NCI-H226 (cell line): ENCODE data around the gene CACNA1S.

ENCODE experiments used
- DNase-seq: peaks from one replicate; pipeline ENCODE4 v3.0.0-alpha.2; 2015

CACNA1S gene

DNA sequence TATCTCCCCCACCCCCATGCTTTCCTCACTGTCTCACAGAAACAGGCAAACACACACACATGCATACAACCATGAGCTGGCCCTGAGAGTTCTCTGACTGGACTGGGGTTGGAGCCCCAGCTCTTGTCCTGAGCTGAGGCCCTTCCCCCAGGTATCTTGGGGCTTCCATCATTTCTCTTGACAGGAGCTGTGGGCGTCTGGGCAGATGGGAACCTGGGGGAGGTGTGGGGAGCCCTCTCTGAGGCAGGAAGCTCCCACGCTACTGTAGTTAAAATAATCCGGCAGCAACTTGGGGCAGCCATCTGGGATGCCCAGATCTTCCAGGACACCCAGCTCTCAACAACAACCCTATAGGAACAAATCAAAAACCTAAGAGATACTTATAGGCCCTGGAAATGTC is 86.0 kb downstream of the CACNA1S start:
- no peak for DNase-seq

DNA sequence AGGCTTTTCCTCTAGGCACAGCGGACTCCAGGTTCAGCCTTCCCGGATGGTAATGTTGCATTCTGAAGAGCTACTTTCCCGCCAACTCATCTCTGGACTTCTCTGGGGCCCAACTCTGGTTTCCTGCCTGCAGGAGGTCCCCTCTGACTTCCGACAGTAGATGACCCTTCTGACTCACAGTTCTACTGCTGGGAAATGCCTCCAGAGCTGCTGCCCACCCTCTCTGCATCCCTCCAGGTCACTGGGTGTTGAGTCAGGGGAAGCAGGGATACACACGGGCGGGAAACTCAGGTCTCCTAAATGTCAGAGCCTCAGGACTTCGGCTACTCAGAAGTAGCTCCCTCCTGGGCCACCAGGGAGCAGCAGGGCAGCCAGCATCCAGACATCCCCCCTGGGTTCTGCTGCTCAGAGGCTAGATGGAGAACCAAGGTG is 86.6 kb downstream of the CACNA1S start:
- peak; percentile 52 for DNase-seq

DNA sequence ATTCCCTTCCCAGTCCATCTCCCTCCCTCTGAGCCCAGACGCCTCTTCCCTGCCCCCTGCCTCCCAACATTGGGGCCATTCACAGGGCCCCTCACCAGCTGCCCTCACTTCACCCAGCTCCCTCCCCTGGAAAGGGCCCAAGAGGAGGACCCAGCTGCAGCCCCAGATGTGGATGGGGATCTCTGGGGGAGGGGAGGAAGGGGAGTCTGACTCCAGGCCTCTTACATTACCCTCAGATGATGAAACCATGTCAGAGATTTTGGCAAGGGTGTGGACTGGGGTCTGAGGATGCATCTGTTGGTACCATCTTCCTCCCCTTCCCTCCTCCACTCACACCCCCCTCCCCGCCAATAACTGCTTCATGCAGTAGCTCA is 87.6 kb downstream of the CACNA1S start:
- DNase-seq = no peak

DNA sequence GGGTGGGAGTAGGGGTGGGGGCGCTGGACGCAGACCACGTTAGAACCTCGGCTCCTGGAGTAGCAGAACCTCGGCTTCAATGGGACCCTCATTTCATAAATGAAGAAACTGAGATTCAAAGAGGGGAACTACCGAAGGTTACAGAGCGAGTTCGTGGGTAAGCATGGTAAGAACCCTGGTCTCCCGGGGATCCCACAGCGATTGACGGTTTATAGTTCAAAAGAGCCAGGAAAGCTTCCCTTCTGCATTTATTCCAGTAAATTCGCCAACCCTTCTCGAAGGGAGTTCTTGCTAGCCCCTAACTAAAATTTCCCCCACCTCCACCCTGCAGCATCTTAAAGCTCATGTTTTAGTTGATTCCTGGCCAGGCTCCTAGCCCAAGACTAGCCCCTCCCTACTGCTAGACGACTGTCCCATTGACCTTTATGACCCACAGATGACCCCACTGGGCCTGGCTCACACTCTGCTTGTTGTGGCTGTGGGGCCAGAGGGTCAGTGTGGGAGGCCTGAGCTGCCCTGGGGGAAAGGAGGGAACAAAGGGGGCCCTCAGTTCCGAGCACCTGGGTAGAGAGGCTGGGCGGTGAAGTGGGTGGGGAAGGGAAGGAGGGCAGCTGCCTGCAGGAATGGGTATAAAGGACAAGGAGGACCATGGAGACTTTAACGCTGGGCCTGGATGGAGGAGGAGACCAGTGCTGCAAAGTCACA is 88.2 kb downstream of the CACNA1S start:
- DNase-seq = no peak

DNA sequence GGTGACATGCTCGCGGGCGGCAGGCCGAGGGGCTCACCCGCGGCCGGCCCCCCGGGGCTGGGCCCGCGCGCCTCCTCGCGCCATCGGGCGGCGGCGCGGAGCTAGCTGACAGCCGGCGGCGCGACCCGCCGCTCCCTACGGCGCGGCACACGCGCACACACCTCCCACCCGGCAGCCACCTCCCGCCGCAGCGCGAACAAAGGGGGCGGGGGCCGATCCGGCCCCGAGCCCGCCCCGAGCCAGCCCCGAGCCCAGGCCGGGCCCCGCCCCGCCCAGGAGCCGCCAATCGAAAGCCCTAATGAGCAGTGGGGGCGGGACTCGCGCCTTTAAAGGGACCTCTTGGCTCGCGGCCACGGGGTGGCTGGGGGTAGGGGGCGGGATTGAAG is 88.7 kb downstream of the CACNA1S start, which contains the start of gene KIF21B:
Gene KIF21B (minus strand): TSS at position 198 of the 386 bp plus-strand sequence. CDS start 331 bp downstream, outside the sequence.
- peak; percentile 61 for DNase-seq

DNA sequence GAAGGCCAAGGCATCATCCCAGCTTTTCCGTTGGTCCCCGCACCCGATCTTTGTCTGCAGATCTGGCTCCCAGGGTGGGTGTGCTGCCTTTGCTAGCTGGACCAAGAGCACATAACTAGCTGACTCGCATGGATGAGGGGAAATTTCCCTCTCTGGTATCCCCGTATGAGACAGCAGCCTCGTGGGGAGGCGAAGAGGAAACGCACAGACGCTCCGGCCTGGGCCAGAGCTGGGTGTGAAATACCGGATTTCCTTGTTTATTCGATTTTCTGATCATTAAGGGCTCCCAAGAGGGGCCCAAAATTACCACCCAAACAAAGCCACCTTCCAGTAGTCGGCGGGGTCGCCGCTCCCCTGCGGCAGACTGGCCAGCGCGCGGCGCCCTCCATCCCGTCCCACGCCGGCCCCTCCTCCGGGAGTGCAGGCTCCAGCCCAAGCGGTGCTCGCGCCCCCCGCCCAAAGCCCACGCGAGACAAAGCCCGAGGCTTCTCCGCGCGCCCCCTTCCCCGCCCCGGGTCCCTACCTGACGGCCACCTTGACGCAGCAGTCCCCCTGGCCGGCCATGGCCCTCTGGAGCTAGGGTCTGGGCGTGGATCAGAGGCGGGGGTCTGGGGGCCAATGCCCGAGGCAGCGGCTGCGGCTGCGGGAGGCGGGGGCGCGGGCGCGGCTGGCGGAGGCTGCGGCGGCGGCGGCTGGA is 89.3 kb downstream of the CACNA1S start:
- DNase-seq = no peak

DNA sequence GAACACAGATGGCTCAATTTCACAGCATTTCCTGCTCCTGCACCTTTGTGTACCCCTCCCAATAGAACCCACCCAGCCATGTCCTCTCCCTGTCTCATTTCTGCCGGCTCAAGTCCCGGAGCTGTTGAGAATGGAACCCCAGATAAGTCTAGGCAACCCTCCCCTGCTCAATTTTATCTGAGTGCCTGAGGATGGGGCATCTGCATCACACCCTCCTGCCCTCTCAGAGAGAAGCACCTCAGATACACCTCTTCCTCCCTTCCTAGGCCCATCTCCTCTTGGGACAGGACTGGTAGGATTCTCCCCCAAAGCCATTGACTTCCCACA is 89.8 kb downstream of the CACNA1S start:
- no peak for DNase-seq

DNA sequence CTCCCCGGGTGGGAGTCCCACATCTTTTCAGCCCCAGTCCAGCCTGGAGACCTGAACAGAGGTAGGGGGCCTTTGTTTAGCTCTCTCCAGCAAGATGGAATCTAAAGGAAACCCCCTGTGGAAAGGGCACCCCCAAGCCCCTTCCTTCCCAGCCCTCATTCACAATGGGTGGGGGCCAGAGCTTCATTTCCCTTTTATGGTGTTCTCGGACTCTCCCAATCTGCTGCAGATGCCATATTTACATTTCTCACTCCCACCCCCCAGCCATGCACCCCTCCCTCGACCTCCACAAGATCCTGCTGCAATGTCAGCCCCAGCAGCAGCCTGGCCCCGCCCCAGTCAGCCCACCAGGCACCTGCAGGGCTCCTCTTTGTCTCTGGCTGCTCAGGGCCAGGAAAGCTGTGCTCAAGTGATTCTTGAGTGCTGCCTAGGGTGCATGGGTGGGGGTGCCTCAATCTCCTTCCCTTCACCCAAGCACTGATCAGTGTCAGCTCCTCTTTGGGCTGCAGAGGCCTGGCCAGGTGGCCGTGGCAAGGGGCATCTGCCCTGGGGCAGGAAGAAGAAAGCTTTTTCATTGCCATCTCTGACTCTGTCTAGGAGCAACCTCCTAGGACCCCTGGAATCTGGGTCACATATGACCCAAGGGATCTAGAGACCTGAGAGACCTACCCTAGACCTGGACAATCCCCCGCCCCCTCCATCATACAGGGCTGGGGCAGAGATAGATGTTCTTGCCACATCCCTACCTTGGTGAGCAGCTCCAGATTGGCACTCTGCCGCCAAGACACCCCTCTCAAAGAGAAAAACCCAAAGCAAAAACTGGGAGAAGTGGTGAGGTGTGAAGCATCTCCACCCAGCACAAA is 90.4 kb downstream of the CACNA1S start:
- no peak for DNase-seq

DNA sequence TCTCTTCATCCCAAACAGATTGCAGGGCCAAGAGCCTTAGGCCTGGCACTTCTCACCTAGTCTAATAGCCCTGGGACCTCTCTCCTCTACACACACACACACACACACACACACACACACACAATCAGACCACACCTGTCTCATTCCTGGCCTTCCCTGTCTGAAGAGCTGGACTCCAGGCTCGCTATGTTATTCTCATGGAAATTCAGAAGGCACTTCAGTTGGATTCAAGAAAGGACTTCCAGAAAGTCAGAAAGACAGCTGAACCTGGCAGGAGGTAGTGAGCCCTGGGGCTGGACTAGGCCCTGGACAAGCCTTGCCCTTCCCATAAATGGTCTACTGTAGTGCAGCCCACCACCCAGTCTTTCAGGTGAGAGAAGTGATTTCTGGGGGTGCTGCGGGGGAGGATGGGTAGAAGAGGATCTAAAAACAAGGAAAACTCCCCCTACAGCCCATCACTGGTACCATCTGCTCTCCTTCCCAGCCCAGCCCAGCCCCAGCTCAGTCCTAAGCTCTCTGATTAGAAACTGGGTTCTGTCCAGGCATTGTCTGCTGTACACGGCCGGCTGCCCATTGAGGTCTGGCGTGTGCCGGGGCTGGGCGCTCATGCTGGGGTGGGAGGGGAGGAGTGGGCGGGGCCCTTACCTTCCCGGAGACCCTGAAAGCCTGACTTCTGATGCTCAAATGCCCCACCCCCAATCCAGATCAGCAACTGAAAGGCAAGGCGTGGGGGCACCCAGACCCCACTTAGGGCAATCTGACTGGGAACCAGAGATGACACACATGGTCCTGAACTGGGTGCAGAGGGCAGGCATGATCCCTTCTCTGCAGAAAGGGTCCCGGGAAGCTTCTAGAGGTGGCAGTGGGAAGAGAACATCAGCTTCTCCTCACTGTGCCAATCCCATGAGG is 91.3 kb downstream of the CACNA1S start:
- no peak for DNase-seq

DNA sequence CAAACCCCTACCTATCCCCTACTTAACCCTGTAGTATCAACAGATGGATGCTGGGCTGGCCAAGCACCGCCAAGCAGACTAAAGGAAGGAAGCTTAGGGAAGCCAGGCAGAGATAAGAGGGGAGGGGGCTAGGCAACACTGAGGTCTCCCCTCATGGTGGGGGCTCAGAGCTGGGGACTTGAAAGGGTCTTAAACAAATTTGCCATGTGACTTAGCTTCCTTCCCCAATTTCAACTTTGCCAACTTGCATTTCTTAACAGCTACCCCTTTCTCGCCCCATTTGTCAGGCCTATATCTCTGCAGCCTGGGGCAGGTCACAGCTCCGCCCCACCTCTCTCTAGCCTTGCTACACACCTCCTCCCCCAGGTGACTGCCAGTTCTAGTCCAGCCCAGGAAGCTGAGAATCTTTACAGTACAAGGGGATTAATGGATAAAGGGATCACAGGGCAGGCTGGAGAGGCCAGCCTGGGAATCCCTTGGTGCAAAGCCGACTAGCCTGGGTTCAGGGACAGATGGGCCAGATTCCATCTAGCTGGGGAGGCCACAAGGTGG is 92.1 kb downstream of the CACNA1S start:
- DNase-seq = peak; percentile 54

DNA sequence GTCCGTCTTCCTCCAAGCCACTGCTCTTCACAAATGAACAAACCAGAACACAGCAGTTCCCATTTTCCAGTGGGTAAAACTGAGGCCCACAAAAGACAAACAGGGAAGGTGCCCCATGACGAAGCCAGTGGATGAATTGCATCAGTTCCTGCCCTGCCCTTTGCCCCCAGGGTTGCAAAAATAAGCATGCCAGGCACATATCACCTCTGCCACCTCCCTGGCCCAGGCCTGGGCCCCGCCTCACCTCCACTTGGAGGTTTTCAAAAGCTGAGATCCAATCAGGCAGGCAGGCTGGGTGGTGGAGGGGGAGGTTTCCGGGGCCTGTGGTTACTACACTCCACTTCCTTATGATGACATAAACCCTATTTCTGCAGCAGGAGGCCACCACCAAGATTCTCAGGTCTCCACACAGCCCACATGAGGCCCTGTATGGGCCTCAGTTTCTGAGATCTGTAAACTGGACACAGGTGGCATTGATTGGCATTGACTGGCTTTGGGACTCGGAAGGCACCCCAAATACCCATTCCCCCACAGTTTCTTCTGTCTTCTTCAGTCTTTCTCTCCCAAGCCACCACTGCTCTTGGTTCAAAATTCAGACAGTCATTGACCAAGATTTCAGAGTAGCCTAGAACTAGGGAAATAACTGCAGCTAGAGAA is 92.8 kb downstream of the CACNA1S start:
- DNase-seq = peak; percentile 67

DNA sequence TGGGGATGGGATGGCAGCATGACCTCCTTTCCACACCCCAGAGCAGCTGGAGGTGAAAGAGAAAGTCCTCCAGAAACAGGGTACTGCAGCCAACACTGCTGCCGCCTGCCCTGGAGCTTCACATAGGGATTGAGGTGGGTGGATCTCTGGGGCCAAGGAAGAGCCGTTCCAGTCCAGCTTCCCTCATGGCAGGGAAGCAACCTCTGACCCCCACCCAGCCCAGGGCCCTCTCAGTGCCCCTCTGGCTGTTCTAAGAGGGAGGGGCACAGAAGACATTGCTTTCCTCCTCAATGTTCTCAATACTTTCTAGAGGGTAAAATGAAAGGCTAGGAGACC is 94.4 kb downstream of the CACNA1S start:
- DNase-seq = no peak

DNA sequence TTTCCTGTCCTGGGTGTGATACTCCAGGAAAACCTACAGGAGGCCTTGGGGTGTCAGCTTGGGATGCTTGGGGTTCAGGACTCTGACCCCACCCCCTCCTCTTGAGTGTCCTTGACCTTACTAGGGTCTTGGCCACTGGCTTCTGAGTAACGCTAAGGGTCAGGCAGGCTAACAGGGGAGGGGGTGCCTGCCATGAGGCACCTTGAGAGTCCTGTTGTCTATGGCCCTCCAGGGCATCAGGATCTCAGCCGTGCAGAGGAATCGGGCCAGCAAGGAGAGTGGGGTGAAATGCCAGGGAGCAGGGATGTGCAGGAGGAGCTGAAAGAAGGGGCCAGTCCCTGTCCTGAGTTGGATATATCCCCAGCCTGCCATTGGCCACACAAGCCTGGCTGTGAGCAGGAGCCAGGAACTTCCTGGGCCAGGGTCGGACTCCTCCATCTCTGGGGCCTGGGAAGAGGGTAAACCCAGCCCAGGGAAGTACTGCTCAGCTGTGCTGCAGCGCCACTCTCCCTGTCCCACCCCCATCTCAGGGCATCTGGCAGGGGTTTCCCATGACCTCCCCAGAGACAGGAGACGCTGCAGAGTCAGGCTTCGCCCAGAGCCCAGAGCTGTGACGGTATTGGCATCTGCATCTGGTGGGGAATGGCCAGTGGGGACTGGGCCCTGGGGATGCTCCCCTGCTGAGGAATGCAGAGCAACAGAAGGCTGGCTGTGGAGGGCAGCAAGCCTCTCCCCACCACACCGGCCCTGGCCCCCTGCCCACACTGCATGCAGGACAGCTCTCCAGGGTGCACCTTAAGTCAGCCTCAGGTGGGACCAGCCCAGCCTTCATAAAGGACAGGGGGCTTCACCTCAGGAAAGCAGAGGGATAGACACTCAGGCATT is 95.0 kb downstream of the CACNA1S start:
- DNase-seq = no peak

DNA sequence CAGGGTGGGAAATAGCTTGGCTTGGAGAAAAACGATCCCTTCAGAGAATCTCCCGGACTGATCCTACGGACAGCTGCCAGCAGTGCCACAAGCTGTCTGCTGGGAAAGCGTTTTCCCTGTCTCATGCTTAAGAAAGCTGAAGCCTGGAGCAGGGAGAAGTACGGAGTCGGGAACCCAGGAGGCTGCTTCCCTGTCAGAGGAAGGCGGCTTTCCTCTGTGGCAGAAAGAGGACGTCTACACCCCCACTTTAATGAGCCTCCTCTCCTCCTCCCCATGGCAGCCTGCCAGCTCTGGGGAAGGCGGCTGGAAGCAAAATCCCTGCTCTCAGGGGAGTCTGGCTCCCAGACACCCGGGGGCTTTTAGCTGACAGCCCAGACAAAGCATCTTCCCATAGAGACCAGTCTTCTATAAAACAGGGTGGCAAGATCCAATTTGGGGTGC is 96.0 kb downstream of the CACNA1S start:
- DNase-seq = no peak

DNA sequence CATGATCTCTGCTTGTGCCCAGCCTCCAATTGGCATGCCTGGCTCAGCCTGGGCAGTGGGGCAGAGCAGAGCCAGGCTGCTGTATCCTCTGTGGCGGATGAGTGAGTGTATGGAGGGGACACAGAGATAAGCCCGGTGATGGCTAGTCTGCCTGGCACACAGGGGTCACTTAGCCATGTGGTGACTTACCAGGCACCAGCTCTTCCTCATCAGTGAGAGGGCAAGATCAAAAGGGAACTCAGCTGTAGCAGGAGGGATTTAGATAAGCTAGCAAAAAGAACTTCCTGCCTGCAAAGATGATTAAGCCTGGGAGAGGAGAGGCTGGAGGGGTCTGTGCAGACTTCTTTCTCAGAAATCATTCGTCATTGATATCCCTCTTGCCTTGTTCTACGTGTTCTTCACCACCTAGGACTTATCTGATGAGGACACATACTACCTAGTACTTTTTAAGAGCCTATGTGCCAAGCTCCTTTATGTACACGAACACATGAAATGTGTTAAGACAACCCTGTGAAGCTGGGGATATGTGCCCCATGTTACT is 96.6 kb downstream of the CACNA1S start:
- DNase-seq = no peak

DNA sequence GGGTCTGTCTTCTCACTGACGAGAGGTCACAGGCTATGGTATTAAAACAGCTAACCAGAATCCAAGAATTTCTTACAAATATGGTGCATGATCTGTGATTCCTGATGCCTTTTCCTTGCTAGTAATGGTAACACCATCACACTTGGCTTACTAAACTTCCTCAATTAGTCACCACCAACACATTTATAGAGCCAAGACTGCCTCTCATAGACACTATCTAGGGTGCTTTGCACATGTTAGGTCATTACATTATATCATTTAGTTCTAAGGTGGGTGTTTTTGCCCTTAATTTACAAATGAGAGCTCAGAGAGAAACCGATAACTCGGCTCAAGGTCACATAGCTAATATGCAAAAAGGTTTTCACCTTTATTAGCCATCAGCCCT is 97.4 kb downstream of the CACNA1S start:
- DNase-seq = no peak

DNA sequence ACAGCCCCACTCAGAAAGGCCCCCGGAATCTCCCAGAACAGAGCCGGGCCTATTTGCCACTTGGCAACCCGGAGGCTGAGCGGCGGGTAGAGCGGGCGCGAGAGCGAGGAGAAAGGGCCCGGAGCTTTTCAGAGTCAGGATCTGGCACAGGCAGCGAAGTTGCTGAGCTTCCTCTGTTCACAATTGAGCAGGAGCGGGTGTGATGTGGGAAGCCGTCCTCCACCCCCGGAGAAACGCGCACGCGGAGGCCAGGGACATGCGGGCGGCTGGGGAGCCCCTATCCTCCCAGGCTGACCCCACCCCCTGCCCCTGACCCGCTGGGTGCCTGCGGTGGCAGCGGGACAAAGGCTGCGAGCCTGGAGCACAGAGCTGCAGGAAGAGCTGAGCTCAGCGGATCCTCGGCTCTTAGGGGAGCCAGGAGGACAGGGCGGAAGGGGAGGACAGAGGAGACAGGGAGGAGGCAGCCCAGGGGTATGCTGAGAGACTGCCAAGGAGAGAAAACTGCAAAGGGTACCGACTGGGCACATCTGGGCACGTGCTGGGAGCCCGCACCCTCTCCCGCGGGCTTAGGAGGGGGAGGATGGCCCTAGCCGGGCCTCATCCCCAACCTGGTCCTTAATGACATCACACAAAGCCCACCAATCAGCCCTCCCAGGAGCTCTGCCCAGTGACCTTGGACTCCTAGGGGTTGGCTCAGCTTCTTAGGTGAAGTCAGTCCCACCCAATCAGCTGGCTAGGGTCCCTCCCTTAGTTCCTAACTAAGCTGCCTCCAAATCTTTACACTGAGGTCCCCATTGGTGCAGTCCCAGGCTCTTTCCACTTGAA is 98.0 kb downstream of the CACNA1S start:
- no peak for DNase-seq

DNA sequence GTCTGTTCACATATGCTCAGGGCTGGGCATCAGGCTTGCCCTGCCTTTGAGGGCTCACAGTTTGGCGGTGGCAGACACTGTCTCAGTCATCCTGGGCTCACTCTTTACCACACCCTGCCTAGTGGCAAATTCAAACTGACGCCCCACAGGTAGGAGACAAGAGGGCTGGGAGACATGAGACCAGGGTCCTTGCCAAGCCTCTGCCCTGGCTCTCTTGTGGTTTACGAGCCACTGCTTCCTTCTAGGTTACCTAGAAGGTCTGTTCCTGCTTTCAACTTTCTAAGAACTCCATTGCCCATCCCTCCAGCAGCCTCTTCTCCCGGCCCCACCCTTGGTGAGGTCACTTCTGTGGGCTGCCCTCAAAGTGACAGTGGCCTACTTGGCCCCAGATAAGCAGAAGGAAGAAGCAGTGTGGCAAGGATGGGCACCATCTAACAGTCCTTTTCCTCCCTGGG is 99.2 kb downstream of the CACNA1S start:
- no peak for DNase-seq

DNA sequence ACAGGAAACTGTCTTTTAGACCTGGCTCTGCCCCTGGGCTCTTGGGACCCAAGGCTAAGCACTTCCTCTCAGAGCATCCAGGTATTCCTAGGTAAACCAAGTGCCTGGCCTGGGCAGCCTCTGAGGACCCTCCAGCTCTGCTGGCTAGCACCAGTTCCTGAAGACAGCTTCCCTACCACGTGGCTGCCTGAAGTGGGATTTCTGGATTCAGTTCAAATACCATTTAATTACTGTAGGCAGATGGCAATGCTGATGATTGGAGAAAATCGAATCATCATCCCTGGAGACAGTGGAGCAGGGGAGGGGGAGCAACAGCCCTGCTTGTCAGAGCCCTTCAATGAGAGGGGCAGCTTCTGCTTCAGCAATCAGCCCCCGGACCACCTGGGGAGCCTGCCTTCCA is 100.6 kb downstream of the CACNA1S start:
- no peak for DNase-seq
